ENCODE data around the gene NANS.
A peak's percentile ranks its signal among the peaks of the same experiment; 100 is the strongest.
"Not testable (repeated sequence)": the region's sequence is repeated elsewhere in the genome, so short reads cannot be mapped to it uniquely, and the experiment has no call there.

The NANS gene

GRCh38 chr9:98085058-98085457, 28.5 kb downstream of the NANS start:
- Histone ChIP-seq H3K4me3 (ENCODE audit: insufficient read depth, low read depth, low read length) (no peak overlapping the region), H3K27me3 (ENCODE audit: control insufficient read depth, insufficient read depth, low read length, poor library complexity, severe bottlenecking) (no peaks in the 10 kb centered on the region), H3K27ac (ENCODE audit: insufficient read depth, low read depth, low read length, poor library complexity, severe bottlenecking) (no peak overlapping the region), H3K4me1 (ENCODE audit: control insufficient read depth, insufficient read depth, low read length) (peaks cover 15% of the 10 kb centered on the region), H3K36me3 (ENCODE audit: control insufficient read depth, insufficient read depth, low read length) (no peaks in the 10 kb centered on the region), H3K9me3 (ENCODE audit: control insufficient read depth, low read length) (no peaks in the 10 kb centered on the region)
- 98% methylated on average over 4 of the region's 4 CpGs for WGBS, 2 experiments

- H3K4me1 ChIP-seq (ENCODE audit: control insufficient read depth, insufficient read depth, low read length) = peaks cover 15% of the 10 kb centered on the region
- no peak overlapping the region for H3K4me3 ChIP-seq (ENCODE audit: insufficient read depth, low read depth, low read length)
- H3K9me3 ChIP-seq (ENCODE audit: control insufficient read depth, low read length) = no peaks in the 10 kb centered on the region
- no peaks in the 10 kb centered on the region for H3K36me3 ChIP-seq (ENCODE audit: control insufficient read depth, insufficient read depth, low read length)
- 47 to 49% methylated on average over 7 of the region's 7 CpGs for WGBS, 2 experiments
- H3K27me3 ChIP-seq (ENCODE audit: control insufficient read depth, insufficient read depth, low read length, poor library complexity, severe bottlenecking) = no peaks in the 10 kb centered on the region
- no peak overlapping the region for H3K27ac ChIP-seq (ENCODE audit: insufficient read depth, low read depth, low read length, poor library complexity, severe bottlenecking)
Observed at GRCh38 chr9:98085944-98086343, 29.4 kb downstream of the NANS start.

GRCh38 chr9:98086461-98086860, 29.9 kb downstream of the NANS start:
- Histone ChIP-seq H3K9me3 (ENCODE audit: control insufficient read depth, low read length) (no peaks in the 10 kb centered on the region), H3K4me3 (ENCODE audit: insufficient read depth, low read depth, low read length) (no peak overlapping the region), H3K36me3 (ENCODE audit: control insufficient read depth, insufficient read depth, low read length) (no peaks in the 10 kb centered on the region), H3K27ac (ENCODE audit: insufficient read depth, low read depth, low read length, poor library complexity, severe bottlenecking) (peak overlapping the region; percentile 19), H3K27me3 (ENCODE audit: control insufficient read depth, insufficient read depth, low read length, poor library complexity, severe bottlenecking) (no peaks in the 10 kb centered on the region), H3K4me1 (ENCODE audit: control insufficient read depth, insufficient read depth, low read length) (peaks cover 15% of the 10 kb centered on the region)
- 96% methylated on average over 4 of the region's 4 CpGs for WGBS, 2 experiments

GRCh38 chr9:98087420-98088354, 31.2 kb downstream of the NANS start:
- Histone ChIP-seq H3K4me1 (ENCODE audit: control insufficient read depth, insufficient read depth, low read length) (peaks cover 21% of the 10 kb centered on the region), H3K9me3 (ENCODE audit: control insufficient read depth, low read length) (no peaks in the 10 kb centered on the region), H3K27ac (ENCODE audit: insufficient read depth, low read depth, low read length, poor library complexity, severe bottlenecking) (no peak overlapping the region), H3K27me3 (ENCODE audit: control insufficient read depth, insufficient read depth, low read length, poor library complexity, severe bottlenecking) (no peaks in the 10 kb centered on the region), H3K4me3 (ENCODE audit: insufficient read depth, low read depth, low read length) (no peak overlapping the region), H3K36me3 (ENCODE audit: control insufficient read depth, insufficient read depth, low read length) (no peaks in the 10 kb centered on the region)
- WGBS, 2 experiments = 90 to 91% methylated on average over 92 of the region's 92 CpGs

- not testable (repeated sequence) for H3K4me3 ChIP-seq (ENCODE audit: insufficient read depth, low read depth, low read length); H3K27me3 ChIP-seq (ENCODE audit: control insufficient read depth, insufficient read depth, low read length, poor library complexity, severe bottlenecking); H3K9me3 ChIP-seq (ENCODE audit: control insufficient read depth, low read length); H3K27ac ChIP-seq (ENCODE audit: insufficient read depth, low read depth, low read length, poor library complexity, severe bottlenecking); H3K36me3 ChIP-seq (ENCODE audit: control insufficient read depth, insufficient read depth, low read length)
- H3K4me1 ChIP-seq (ENCODE audit: control insufficient read depth, insufficient read depth, low read length) = peaks cover 16% of the 10 kb centered on the region
- 33 to 40% methylated on average over 3 of the region's 3 CpGs for WGBS, 2 experiments
Observed at GRCh38 chr9:98090674-98091073, 34.1 kb downstream of the NANS start.

- no peaks in the 10 kb centered on the region for H3K27me3 ChIP-seq (ENCODE audit: control insufficient read depth, insufficient read depth, low read length, poor library complexity, severe bottlenecking)
- no peaks in the 10 kb centered on the region for H3K36me3 ChIP-seq (ENCODE audit: control insufficient read depth, insufficient read depth, low read length)
- 63 to 64% methylated on average over 13 to 17 of the region's 17 CpGs for WGBS, 2 experiments
- H3K27ac ChIP-seq (ENCODE audit: insufficient read depth, low read depth, low read length, poor library complexity, severe bottlenecking) = no peak overlapping the region
- H3K4me3 ChIP-seq (ENCODE audit: insufficient read depth, low read depth, low read length) = no peak overlapping the region
- H3K9me3 ChIP-seq (ENCODE audit: control insufficient read depth, low read length) = no peaks in the 10 kb centered on the region
- H3K4me1 ChIP-seq (ENCODE audit: control insufficient read depth, insufficient read depth, low read length) = peaks cover 6% of the 10 kb centered on the region
Observed at GRCh38 chr9:98091735-98092612, 35.4 kb downstream of the NANS start.

GRCh38 chr9:98092613-98092931, 36.0 kb downstream of the NANS start:
- Histone ChIP-seq H3K27ac (ENCODE audit: insufficient read depth, low read depth, low read length, poor library complexity, severe bottlenecking) (no peak overlapping the region), H3K27me3 (ENCODE audit: control insufficient read depth, insufficient read depth, low read length, poor library complexity, severe bottlenecking) (no peaks in the 10 kb centered on the region), H3K36me3 (ENCODE audit: control insufficient read depth, insufficient read depth, low read length) (no peaks in the 10 kb centered on the region), H3K9me3 (ENCODE audit: control insufficient read depth, low read length) (no peaks in the 10 kb centered on the region), H3K4me1 (ENCODE audit: control insufficient read depth, insufficient read depth, low read length) (peaks cover 6% of the 10 kb centered on the region), H3K4me3 (ENCODE audit: insufficient read depth, low read depth, low read length) (no peak overlapping the region)
- 87 to 90% methylated on average over 11 of the region's 11 CpGs for WGBS, 2 experiments

GRCh38 chr9:98094316-98094715, 37.8 kb downstream of the NANS start:
- 91 to 95% methylated on average over 4 of the region's 4 CpGs for WGBS, 2 experiments
- Histone ChIP-seq H3K4me1 (ENCODE audit: control insufficient read depth, insufficient read depth, low read length) (peaks cover 6% of the 10 kb centered on the region), H3K27ac (ENCODE audit: insufficient read depth, low read depth, low read length, poor library complexity, severe bottlenecking) (no peak overlapping the region), H3K36me3 (ENCODE audit: control insufficient read depth, insufficient read depth, low read length) (no peaks in the 10 kb centered on the region), H3K9me3 (ENCODE audit: control insufficient read depth, low read length) (no peaks in the 10 kb centered on the region), H3K27me3 (ENCODE audit: control insufficient read depth, insufficient read depth, low read length, poor library complexity, severe bottlenecking) (no peaks in the 10 kb centered on the region), H3K4me3 (ENCODE audit: insufficient read depth, low read depth, low read length) (no peak overlapping the region)

- Histone ChIP-seq H3K27ac (ENCODE audit: insufficient read depth, low read depth, low read length, poor library complexity, severe bottlenecking) (no peak overlapping the region), H3K9me3 (ENCODE audit: control insufficient read depth, low read length) (no peaks in the 10 kb centered on the region), H3K4me3 (ENCODE audit: insufficient read depth, low read depth, low read length) (no peak overlapping the region), H3K4me1 (ENCODE audit: control insufficient read depth, insufficient read depth, low read length) (peaks cover 6% of the 10 kb centered on the region), H3K27me3 (ENCODE audit: control insufficient read depth, insufficient read depth, low read length, poor library complexity, severe bottlenecking) (no peaks in the 10 kb centered on the region), H3K36me3 (ENCODE audit: control insufficient read depth, insufficient read depth, low read length) (no peaks in the 10 kb centered on the region)
- WGBS, 2 experiments = 94 to 95% methylated on average over 16 of the region's 16 CpGs
Observed at GRCh38 chr9:98094851-98095250, 38.3 kb downstream of the NANS start.

GRCh38 chr9:98095401-98095800, 38.9 kb downstream of the NANS start:
- Histone ChIP-seq H3K9me3 (ENCODE audit: control insufficient read depth, low read length) (no peaks in the 10 kb centered on the region), H3K36me3 (ENCODE audit: control insufficient read depth, insufficient read depth, low read length) (no peaks in the 10 kb centered on the region), H3K27ac (ENCODE audit: insufficient read depth, low read depth, low read length, poor library complexity, severe bottlenecking) (no peak overlapping the region), H3K4me1 (ENCODE audit: control insufficient read depth, insufficient read depth, low read length) (peaks cover 6% of the 10 kb centered on the region), H3K4me3 (ENCODE audit: insufficient read depth, low read depth, low read length) (no peak overlapping the region), H3K27me3 (ENCODE audit: control insufficient read depth, insufficient read depth, low read length, poor library complexity, severe bottlenecking) (no peaks in the 10 kb centered on the region)
- 89 to 94% methylated on average over 7 of the region's 7 CpGs for WGBS, 2 experiments

Data from ectodermal cell (in vitro differentiated cells).